Heart left ventricle (tissue), 13 donors: ENCODE data around the gene TNNC1.

ENCODE experiments used
- POLR2A ChIP-seq, 2 donors: fragments of 450-650 bp; IDR thresholded peaks; one replicate each; pipeline ENCODE4 v1.6.1; 2017; ENCODE audit warnings: antibody characterized with exemption in 2 of 2, mild to moderate bottlenecking in 2 of 2, moderate library complexity in 2 of 2
- TF ChIP-seq, protein P1 (sequence below), 12 donors: fragments of 200-600 bp; sonication (generic) in 4 of 12; IDR thresholded peaks; one replicate each; pipeline versions ENCODE4 v1.5.0 to v1.8.0; 2018 to 2022; ENCODE audit warnings: antibody characterized with exemption in 12 of 12, mild to moderate bottlenecking in 5 of 12
- donor health status: ischemic (EF 13 %, LVEDD 7.1; RV severe dilation, severe dysfunction).
- donor health status: DM: no; HTN: yes; CAD: no.
- donor health status: DM: no; HTN: no; CAD: no.
- donor health status: ischemic (EF 25% LVEDD 6.9; RV normal size, moderate dysfunction).
- donor health status: ischemic (EF 25% LVEDD 5.7; RV mildly dilated, moderate dysfunction).
- donor health status: ischemic (EF 35%, LVEDD 5.7; RV mildly dilated, moderate dysfunction).
- donor health status: nonischemic (EF 11% LVEDD 7.7; RV severe dilation, severe dysfunction).
- donor health status: DM: yes; HTN: yes; CAD: no.
- donor health status: PGD.
- donor health status: ischemic (EF 29% LVEDD 5.4; RV normal size, mild dysfunction).
- donor health status: nonischemic (EF 23%, LVEDD 6.1; RV moderate dilation, normal function).

DNA sequence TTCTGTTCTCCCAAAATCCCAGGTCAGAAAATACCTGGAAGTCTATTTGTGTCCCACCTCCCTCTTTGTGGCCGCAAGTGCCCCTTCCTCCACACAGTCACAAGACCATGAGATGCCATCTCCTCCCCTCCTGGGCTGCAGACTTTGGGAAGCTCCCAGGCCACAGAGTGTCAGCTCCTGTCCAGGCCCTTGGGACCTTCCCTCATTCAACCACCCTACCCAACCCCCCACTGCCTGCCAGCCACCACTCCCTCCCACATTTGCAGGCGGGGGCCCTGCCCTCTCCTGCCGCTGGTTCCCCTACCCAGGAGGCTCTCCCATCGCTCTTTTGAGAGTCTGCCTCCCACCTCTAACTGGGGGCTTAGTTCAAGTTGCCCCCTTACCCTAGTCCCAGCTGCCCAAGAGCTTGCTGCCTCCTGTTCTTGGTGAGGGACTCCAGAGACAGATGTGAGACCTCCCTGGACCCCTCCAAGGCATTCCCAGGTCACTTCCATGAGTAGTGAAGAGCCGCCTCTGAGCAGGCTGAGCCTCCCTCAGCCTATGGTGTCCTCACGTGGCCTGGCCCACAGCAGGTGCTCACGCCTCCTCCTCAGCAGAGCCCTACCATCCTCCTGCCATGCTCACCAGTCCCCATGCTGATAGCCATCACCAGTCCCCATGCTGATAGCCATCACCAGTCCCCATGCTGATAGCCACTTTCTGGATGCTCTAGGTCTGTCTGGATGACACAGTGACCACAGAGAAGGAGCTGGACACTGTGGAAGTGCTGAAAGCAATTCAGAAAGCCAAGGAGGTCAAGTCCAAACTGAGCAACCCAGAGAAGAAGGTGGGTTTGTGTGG lies 25.4 kb upstream of the TNNC1 start:
- TF ChIP-seq, protein P1, sequence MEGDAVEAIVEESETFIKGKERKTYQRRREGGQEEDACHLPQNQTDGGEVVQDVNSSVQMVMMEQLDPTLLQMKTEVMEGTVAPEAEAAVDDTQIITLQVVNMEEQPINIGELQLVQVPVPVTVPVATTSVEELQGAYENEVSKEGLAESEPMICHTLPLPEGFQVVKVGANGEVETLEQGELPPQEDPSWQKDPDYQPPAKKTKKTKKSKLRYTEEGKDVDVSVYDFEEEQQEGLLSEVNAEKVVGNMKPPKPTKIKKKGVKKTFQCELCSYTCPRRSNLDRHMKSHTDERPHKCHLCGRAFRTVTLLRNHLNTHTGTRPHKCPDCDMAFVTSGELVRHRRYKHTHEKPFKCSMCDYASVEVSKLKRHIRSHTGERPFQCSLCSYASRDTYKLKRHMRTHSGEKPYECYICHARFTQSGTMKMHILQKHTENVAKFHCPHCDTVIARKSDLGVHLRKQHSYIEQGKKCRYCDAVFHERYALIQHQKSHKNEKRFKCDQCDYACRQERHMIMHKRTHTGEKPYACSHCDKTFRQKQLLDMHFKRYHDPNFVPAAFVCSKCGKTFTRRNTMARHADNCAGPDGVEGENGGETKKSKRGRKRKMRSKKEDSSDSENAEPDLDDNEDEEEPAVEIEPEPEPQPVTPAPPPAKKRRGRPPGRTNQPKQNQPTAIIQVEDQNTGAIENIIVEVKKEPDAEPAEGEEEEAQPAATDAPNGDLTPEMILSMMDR (IDR thresholded peaks at IDR 0.05): no peak
- no peak for TF ChIP-seq POLR2A (IDR thresholded peaks at IDR 0.05)
